ENCODE data around the gene NPAS1. TPM values are rescaled to one million over a fixed set of nuclear protein-coding genes. Genes with fewer than 3 reads are reported as not detected.

NPAS1 gene, protein sequence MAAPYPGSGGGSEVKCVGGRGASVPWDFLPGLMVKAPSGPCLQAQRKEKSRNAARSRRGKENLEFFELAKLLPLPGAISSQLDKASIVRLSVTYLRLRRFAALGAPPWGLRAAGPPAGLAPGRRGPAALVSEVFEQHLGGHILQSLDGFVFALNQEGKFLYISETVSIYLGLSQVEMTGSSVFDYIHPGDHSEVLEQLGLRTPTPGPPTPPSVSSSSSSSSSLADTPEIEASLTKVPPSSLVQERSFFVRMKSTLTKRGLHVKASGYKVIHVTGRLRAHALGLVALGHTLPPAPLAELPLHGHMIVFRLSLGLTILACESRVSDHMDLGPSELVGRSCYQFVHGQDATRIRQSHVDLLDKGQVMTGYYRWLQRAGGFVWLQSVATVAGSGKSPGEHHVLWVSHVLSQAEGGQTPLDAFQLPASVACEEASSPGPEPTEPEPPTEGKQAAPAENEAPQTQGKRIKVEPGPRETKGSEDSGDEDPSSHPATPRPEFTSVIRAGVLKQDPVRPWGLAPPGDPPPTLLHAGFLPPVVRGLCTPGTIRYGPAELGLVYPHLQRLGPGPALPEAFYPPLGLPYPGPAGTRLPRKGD
- total RNA-seq: under 1 TPM in 2 of 3 donors, not detected in 1; 0.64 to 0.65 TPM
- 0.14 TPM for total RNA-seq (2013)

DNA sequence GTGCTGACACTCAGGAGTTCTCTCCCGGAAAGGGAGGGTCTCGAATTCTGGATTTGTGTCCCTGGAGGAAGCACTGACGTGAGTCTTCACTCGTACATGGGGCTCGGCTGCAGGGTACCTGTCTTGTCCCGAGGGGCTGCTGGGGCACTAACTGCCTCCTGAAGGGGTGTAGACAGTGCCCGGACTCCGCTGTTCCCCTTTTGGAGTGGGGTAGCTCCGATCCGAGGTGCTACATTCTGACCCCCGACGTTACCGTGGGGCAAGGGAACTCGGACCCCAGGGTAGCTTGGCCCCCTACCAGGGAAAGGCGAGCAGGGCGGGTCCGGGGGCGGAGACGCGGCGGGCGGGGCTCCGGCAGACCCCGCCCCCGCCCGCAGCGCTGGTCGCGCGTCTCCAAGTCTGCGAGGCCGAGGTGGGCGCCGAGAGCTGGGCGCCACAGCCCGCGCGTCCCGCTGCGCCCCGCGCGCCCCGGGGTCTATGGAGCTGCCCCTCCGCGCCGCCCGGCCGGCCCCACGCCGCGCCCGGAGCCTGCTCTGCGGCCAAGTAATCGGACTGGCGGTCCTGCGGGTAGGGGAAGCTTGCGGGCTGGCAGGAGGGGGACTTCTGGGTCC lies at the start of gene NPAS1:
Gene NPAS1 (plus strand): TSS at position 407 of the 611 bp plus-strand sequence. CDS start 1,211 bp downstream, outside the sequence.
- no peak for DNase-seq

DNA sequence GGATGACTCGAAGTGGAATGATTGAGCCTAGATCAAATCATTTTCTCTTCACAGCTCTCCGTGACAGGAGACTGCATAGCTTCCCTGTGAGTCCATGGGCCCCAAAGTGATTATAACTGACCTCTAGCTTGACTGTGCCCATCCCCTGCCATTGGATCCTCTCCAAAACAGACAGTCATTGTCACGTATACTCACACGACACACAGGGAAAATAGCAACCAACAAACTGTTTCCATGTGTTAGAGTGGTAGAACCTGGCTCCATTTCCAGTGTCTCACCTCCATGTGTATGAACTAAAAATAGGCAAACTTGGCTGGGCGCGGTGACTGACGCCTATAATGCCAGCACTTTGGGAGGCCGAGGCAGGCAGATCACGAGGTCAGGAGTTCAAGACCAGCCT lies 48.8 kb upstream of the NPAS1 start:
- intact Hi-C loops (cut with micrococcal nuclease): no loop called here
- peaks cover 26 to 37% of the 10 kb centered on the region in 2 donors for H3K4me1 Mint-ChIP-seq
- H3K27ac Mint-ChIP-seq: no peak overlapping the region
- TF ChIP-seq, protein P1, sequence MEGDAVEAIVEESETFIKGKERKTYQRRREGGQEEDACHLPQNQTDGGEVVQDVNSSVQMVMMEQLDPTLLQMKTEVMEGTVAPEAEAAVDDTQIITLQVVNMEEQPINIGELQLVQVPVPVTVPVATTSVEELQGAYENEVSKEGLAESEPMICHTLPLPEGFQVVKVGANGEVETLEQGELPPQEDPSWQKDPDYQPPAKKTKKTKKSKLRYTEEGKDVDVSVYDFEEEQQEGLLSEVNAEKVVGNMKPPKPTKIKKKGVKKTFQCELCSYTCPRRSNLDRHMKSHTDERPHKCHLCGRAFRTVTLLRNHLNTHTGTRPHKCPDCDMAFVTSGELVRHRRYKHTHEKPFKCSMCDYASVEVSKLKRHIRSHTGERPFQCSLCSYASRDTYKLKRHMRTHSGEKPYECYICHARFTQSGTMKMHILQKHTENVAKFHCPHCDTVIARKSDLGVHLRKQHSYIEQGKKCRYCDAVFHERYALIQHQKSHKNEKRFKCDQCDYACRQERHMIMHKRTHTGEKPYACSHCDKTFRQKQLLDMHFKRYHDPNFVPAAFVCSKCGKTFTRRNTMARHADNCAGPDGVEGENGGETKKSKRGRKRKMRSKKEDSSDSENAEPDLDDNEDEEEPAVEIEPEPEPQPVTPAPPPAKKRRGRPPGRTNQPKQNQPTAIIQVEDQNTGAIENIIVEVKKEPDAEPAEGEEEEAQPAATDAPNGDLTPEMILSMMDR (IDR thresholded peaks at IDR 0.05): no peak
- Histone ChIP-seq H3K27ac (ENCODE audit: low read length) (no peak overlapping the region), H3K27me3 (ENCODE audit: control insufficient read depth, insufficient read depth, low read length) (no peaks in the 10 kb centered on the region), H3K9me3 (ENCODE audit: control insufficient read depth, insufficient read depth, low read length) (no peaks in the 10 kb centered on the region), H3K4me3 (ENCODE audit: low read length) (no peak overlapping the region), H3K36me3 (ENCODE audit: control insufficient read depth, insufficient read depth, low read length) (no peaks in the 10 kb centered on the region), H3K4me1 (ENCODE audit: control insufficient read depth, insufficient read depth, low read length) (peaks cover 24% of the 10 kb centered on the region)
- no peaks in the 10 kb centered on the region for H3K36me3 Mint-ChIP-seq
- no peak overlapping the region for H3K4me3 Mint-ChIP-seq
- ATAC-seq (no peak), DNase-seq (no peak)
- 95% methylated on average over 9 of the region's 9 CpGs for whole genome bisulfite sequencing (ENCODE audit: insufficient coverage)
- H3K27me3 Mint-ChIP-seq (ENCODE audit: low read depth in 2 of 2): no peaks in the 10 kb centered on the region
- H3K9me3 Mint-ChIP-seq: no peaks in the 10 kb centered on the region

More for the DNA sequence above, at the start of gene NPAS1:
- intact Hi-C loops (cut with micrococcal nuclease): no loop called here
- Histone ChIP-seq H3K27ac (ENCODE audit: low read length) (no peak within 1 kb of the TSS), H3K4me3 (ENCODE audit: low read length) (no peak within 1 kb of the TSS), H3K9me3 (ENCODE audit: control insufficient read depth, insufficient read depth, low read length) (no peaks in the 10 kb centered on the region), H3K4me1 (ENCODE audit: control insufficient read depth, insufficient read depth, low read length) (peaks cover 24% of the 10 kb centered on the region), H3K27me3 (ENCODE audit: control insufficient read depth, insufficient read depth, low read length) (peaks cover 46% of the 10 kb centered on the region), H3K36me3 (ENCODE audit: control insufficient read depth, insufficient read depth, low read length) (no peaks in the 10 kb centered on the region)
- peaks cover 13 to 35% of the 10 kb centered on the region in 2 donors for H3K27me3 Mint-ChIP-seq (ENCODE audit: low read depth in 2 of 2)
- H3K4me3 Mint-ChIP-seq: no peak within 1 kb of the TSS
- TF ChIP-seq, protein P1 (IDR thresholded peaks at IDR 0.05): no peak
- H3K27ac Mint-ChIP-seq: no peak within 1 kb of the TSS
- ATAC-seq: peak in 1 of 3 donors; percentile 43
- 2% methylated on average over 58 of the region's 58 CpGs for WGBS (ENCODE audit: insufficient coverage)
- peaks cover 0 to 9% of the 10 kb centered on the region in 2 donors for H3K4me1 Mint-ChIP-seq
- no peaks in the 10 kb centered on the region for H3K9me3 Mint-ChIP-seq
- no peaks in the 10 kb centered on the region for H3K36me3 Mint-ChIP-seq

DNA sequence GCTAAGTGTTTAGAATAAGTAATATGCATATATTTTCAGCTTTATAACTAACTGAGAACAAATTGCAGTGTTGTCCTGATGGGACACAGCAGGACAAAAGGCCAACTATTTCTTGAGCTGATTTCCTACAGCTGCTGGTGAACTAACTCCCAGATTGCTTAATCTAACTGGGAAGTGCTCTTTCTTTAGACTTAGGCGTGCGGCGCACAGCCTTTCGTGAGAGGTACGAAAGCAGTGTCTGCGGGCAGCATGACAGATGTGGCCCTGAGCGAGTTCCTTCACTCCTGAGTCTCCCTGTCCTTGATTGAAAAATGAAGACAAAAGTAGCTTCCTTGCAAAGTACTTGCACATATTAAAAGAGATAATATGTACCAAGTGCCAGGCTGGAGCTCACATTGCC lies 47.3 kb upstream of the NPAS1 start:
- intact Hi-C loops (cut with micrococcal nuclease): no loop called here
- H3K9me3 ChIP-seq (ENCODE audit: control insufficient read depth, insufficient read depth, low read length): no peaks in the 10 kb centered on the region
- Mint-ChIP-seq H3K4me3 (no peak overlapping the region), H3K27ac (no peak overlapping the region), H3K9me3 (no peaks in the 10 kb centered on the region), H3K27me3 (ENCODE audit: low read depth in 2 of 2) (no peaks in the 10 kb centered on the region), H3K36me3 (no peaks in the 10 kb centered on the region), H3K4me1 (peaks cover 30 to 41% of the 10 kb centered on the region in 2 donors)
- DNase-seq: no peak
- no peak overlapping the region for H3K27ac ChIP-seq (ENCODE audit: low read length)
- TF ChIP-seq, protein P1 (IDR thresholded peaks at IDR 0.05): no peak
- no peaks in the 10 kb centered on the region for H3K36me3 ChIP-seq (ENCODE audit: control insufficient read depth, insufficient read depth, low read length)
- no peak overlapping the region for H3K4me3 ChIP-seq (ENCODE audit: low read length)
- no peak for ATAC-seq
- peaks cover 24% of the 10 kb centered on the region for H3K4me1 ChIP-seq (ENCODE audit: control insufficient read depth, insufficient read depth, low read length)
- H3K27me3 ChIP-seq (ENCODE audit: control insufficient read depth, insufficient read depth, low read length): no peaks in the 10 kb centered on the region
- whole genome bisulfite sequencing (ENCODE audit: insufficient coverage): 99% methylated on average over 7 of the region's 7 CpGs
